ENCODE results near the gene DCLRE1B. TPM values are rescaled to one million over a fixed set of nuclear protein-coding genes. Genes with fewer than 3 reads are reported as not detected.

DCLRE1B gene
- total RNA-seq, 1 donor from 2014 or later, result 7.0 TPM

DNA sequence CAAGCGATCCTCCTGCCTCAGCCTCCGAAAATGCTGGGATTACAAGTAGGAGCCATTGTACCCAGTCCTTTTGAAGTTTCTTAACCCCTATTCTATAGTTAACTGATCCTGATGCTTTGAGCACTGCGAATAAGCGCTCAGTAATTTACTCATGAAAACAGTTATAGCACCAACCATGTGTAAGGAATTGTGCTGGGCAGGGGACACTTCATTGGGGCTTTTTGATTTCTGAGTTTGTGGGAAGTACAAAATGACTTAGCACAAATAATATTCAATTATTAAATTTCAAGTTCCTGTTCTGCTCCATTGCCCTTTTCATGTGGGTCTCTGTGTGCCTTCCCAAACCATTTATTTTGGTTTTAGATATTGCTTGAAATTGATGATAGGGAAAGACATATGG lies 17.8 kb downstream of the DCLRE1B start:
- H3K4me3 ChIP-seq (ENCODE audit: low read depth, low read length), result no peak overlapping the region
- TF ChIP-seq, protein P1, sequence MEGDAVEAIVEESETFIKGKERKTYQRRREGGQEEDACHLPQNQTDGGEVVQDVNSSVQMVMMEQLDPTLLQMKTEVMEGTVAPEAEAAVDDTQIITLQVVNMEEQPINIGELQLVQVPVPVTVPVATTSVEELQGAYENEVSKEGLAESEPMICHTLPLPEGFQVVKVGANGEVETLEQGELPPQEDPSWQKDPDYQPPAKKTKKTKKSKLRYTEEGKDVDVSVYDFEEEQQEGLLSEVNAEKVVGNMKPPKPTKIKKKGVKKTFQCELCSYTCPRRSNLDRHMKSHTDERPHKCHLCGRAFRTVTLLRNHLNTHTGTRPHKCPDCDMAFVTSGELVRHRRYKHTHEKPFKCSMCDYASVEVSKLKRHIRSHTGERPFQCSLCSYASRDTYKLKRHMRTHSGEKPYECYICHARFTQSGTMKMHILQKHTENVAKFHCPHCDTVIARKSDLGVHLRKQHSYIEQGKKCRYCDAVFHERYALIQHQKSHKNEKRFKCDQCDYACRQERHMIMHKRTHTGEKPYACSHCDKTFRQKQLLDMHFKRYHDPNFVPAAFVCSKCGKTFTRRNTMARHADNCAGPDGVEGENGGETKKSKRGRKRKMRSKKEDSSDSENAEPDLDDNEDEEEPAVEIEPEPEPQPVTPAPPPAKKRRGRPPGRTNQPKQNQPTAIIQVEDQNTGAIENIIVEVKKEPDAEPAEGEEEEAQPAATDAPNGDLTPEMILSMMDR (conservative IDR thresholded peaks at IDR 0.05; ENCODE audit: low read depth, low read length), result no peak
- DNase-seq (ENCODE audit: low read depth), result no peak

DNA sequence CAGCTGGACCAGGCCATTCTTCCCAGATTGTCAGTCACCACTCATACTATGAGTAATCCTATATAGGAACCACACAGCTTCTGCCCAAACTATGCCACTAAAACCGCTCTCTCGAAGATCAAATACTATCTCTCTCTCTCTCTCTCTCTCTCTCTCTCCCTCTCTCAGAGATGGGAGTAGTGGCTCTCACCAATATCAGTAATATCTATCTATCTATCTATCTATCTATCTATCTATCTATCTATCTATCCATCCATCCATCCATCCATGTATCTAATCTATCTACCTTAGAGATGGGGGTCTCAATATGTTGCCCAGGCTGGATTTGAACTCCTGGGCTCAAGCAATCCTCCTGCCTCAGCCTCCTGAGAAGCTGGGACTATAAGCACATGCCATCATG lies 19.3 kb downstream of the DCLRE1B start:
- TF ChIP-seq, protein P1 (conservative IDR thresholded peaks at IDR 0.05; ENCODE audit: low read depth, low read length), result no peak
- DNase-seq (ENCODE audit: low read depth), result no peak
- no peak overlapping the region for H3K4me3 ChIP-seq (ENCODE audit: low read depth, low read length)

DNA sequence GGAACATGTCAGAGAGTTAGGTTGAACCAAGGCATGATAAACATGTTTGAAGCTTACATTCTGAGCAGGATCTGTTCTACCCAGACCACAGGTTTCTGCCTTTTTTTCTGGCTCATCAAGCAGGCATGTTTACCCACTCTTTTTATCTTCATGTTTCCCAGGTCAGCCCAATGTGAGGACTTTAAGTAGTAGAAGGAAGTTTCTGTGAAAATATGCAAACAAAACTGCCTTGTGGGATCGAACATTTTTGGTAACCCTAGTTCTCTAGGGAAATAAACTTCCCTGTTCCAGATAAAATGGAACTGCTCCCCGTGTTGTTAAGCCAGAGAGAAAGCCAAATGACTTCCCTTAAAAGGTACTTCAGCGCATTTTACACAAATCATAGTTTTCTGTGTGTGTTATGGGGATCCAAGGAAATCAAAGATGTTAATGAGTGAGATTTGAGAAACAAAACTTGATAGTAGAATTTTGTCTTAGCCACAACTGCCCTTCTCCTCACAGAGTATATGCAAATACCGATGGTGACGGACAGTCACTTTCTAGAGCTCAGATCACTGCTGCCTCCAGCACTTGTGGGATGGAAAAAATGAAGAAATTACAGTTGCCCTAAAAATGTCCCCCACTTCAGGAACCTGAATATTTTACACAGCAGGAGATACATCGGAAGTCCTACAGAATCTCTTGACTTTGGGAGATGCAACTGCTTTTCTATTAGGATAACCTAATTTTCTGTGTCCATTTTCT lies 23.2 kb downstream of the DCLRE1B start:
- no peak for DNase-seq (ENCODE audit: low read depth)
- TF ChIP-seq, protein P1 (conservative IDR thresholded peaks at IDR 0.05; ENCODE audit: low read depth, low read length), result no peak
- peak overlapping the region; percentile 64 for H3K4me3 ChIP-seq (ENCODE audit: low read depth, low read length)

DNA sequence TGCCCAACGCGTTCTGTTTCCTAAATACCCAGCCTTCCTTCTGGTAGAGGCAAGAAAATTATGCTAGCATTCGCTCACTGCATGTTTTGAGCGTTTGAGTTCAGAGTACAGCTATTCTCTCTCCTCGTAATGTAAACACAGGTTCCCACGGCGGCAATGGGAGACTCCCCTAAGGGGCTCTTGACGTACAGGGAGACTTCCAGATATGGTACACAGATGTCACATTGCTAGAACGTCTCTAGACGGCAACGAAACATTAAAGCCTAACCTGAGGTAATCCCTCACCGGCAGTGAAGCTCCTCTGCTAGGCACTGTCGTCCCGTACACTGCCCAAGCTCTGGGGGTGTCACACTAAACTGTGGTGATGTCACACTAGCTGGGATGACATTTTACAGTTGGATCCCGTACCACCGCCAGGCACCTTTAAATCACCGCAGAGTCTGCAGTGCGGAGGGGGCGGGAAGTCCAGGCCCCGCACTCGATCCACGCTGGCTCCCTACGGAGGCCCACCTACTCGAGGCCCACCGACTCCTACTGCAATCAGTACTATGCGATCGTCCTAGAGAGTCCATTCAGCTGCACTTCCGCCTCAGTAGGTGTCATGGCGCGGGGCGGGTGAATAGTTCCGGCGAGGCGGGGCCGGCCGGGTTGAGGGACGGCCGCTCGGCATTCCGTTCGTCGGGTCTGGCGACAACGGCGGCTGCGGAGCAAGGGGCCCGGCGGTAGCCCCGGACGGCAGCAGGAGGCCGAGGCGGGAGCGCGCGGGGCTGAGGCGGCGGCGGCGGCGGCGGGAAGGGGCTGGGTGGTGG lies 24.0 kb downstream of the DCLRE1B start, which contains the start of gene HIPK1:
Gene HIPK1, plus strand, starts transcription at position 384 of the 809 bp plus-strand sequence.
- peak within 1 kb of the TSS; percentile 64 for H3K4me3 ChIP-seq (ENCODE audit: low read depth, low read length)
- TF ChIP-seq, protein P1 (conservative IDR thresholded peaks at IDR 0.05; ENCODE audit: low read depth, low read length), result no peak
- no peak for DNase-seq (ENCODE audit: low read depth)

DNA sequence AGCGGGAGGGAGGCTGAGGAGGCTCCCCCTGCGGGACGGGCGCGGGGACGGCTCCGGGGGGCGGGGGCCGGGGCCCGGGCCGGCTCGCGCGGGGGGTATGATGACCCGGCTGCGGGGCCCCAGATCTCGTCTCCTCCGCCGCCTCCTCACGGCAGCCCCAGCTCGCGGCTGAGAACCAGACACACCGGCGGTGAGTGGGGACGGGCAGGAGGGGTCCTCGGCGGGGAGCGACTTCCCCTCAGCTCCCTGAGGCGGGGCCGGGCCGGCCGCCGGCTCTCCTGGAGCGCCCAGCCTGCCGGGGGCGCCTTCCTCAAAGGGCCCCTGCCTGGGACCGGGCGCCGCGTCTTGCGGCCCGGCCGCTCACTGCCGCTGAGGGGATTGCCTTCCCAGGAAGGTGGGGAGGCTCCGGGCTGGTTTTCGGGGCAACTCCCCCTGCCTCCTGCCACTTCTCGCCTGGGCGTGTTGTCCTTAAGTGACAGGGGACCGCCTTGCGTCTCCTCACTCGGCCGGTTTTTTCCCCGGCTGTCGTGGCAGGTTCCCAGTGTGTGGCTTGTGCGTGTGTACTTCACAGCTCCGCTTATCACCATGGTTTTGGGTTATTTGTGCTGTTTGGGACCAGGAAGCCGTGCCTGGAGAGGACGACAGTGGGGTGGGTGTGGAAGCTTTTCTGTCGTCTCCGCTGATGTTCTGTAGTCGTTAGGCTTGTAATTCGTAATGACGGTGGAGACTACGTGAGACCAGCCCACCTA lies 24.8 kb downstream of the DCLRE1B start:
- peak overlapping the region; percentile 64 for H3K4me3 ChIP-seq (ENCODE audit: low read depth, low read length)
- DNase-seq (ENCODE audit: low read depth), result no peak
- TF ChIP-seq, protein P1 (conservative IDR thresholded peaks at IDR 0.05; ENCODE audit: low read depth, low read length), result peak; percentile 23

DNA sequence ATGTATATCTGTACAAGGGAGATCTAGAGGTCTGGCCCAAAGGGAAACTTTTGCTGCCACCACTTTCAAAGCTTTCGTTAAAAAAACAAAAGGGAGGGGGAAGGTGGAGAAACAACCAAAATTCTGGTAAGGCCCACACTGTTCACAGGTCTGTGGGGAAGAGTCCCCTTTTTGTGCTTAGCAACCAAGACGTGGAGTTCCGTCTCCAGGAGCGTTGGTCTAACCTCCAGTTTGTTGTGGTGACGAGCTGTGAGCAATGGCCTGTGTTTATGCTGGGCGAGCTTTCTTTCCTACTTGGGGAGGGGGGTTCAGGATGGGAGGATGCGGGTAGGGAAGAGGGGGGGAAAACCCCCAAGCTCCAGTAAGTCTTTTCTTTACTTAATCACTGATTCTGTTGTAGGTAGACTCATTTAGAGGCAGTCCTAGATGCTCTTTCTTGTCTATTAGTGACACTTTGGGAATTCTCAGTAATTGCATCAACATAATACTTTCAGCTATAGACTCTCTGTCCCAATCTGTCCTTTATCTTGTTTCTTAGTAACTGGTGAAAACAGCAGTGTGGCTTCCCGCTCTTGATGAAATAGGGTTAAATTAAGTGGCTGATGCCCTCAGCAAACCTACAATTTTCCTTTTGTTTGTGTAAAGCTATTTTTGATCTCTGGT lies 25.5 kb downstream of the DCLRE1B start:
- TF ChIP-seq, protein P1 (conservative IDR thresholded peaks at IDR 0.05; ENCODE audit: low read depth, low read length), result no peak
- DNase-seq (ENCODE audit: low read depth), result no peak
- peak overlapping the region; percentile 64 for H3K4me3 ChIP-seq (ENCODE audit: low read depth, low read length)
